ENCODE results near the gene CLN6.

GRCh38 chr15:68276668-68277067 is 47.1 kb upstream of the CLN6 start:
- TF ChIP-seq CLOCK (CRISPR knock-in tag; IDR thresholded peaks at IDR 0.05; ENCODE audit: borderline replicate concordance) (no peak), YY1 (IDR thresholded peaks at IDR 0.05; ENCODE audit: borderline replicate concordance in 1 of 3, control insufficient read depth in 1 of 3, extremely low read depth in 1 of 3, insufficient read depth in 3 of 3, insufficient read length in 1 of 3, insufficient replicate concordance in 2 of 3, low read depth in 1 of 3, low read length in 2 of 3) (no peak), CTCF (IDR thresholded peaks at IDR 0.05 in 2 of 3, conservative IDR thresholded peaks at IDR 0.05 in 1 of 3; ENCODE audit: insufficient read depth in 2 of 3, low read depth in 1 of 3, low read length in 3 of 3) (no peak), BRF1 (IDR thresholded peaks at IDR 0.05; ENCODE audit: borderline replicate concordance, extremely low read depth, insufficient read length) (no peak), RAD21 (CRISPR knock-in tag; conservative IDR thresholded peaks at IDR 0.05 in 1 of 2, IDR thresholded peaks at IDR 0.05 in 1 of 2) (no peak), REST (IDR thresholded peaks at IDR 0.05; ENCODE audit: borderline replicate concordance) (no peak), REST (CRISPR knock-in tag; IDR thresholded peaks at IDR 0.05; ENCODE audit: low read depth) (no peak), NCOA1 (IDR thresholded peaks at IDR 0.05; ENCODE audit: low read depth) (no peak), EZH2 (IDR thresholded peaks at IDR 0.05; ENCODE audit: borderline replicate concordance, low read depth, low read length) (no peak), ATF6 (CRISPR knock-in tag; IDR thresholded peaks at IDR 0.05) (no peak), THRAP3 (IDR thresholded peaks at IDR 0.05; ENCODE audit: borderline replicate concordance) (no peak), HMG20A (CRISPR knock-in tag; conservative IDR thresholded peaks at IDR 0.05) (no peak), TARDBP (IDR thresholded peaks at IDR 0.05) (no peak), TAF1 (IDR thresholded peaks at IDR 0.05; ENCODE audit: control insufficient read depth, extremely low read depth, insufficient read depth, low read length, severe bottlenecking) (no peak)
